Suppressor macrophage treated with lipopolysaccharide for 1 hour (primary cell): Measurements from ENCODE around the gene NMRAL1.

Source experiments
- DNase-seq, 3 donors: peaks; one replicate each; pipeline ENCODE4 v3.0.0-alpha.2; 2020 to 2022

Gene NMRAL1

GRCh38 chr16:4501071-4501478 is 26.6 kb upstream of the NMRAL1 start:
- DNase-seq, result peak in 2 of 3 donors; percentile 23 to 37

GRCh38 chr16:4500272-4500671 is 25.8 kb upstream of the NMRAL1 start:
- DNase-seq, result peak; percentile 53 to 67 (median 64)

- no peak for DNase-seq
Observed at GRCh38 chr16:4499196-4499555, 24.8 kb upstream of the NMRAL1 start.

GRCh38 chr16:4498546-4499195 is 24.2 kb upstream of the NMRAL1 start:
- no peak for DNase-seq

DNA sequence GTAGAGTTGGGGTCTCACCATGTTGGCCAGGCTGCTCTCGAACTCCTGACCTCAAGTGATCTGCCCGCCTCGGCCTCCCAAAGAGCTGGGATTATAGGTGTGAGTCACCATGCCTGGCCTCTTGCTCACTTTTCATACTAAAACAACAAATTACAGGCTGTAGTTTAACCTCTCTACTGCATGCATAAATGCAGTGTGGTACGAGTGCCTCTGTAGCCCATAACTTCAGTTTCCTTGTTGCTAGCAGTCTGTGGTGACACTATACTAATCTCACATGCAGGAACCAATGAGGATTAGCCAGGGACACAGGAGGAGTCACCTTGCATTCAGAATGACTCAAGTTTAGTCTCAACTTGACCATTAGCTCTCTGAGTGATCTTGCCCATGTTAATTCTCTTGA is 21.9 kb upstream of the NMRAL1 start:
- no peak for DNase-seq

DNA sequence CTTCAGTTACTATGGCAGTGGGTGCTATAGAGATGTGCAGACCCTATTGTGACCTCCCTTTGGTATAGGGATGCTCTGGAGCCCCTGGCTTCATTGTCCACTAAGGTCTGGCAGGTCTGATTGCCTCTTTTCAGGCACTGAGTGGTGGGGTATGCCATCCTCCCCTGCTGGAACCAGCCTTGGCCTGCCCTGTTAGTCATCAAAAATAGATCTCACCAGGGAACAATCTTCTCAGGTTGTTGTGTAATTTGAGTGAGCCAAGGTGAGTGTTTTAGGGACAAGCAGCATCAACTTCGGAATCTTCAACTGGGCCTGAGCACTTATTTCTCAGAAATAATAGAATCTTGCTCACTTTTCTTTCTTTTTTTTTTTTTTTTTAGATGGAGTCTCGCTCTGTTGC is 21.3 kb upstream of the NMRAL1 start:
- DNase-seq, result no peak

DNA sequence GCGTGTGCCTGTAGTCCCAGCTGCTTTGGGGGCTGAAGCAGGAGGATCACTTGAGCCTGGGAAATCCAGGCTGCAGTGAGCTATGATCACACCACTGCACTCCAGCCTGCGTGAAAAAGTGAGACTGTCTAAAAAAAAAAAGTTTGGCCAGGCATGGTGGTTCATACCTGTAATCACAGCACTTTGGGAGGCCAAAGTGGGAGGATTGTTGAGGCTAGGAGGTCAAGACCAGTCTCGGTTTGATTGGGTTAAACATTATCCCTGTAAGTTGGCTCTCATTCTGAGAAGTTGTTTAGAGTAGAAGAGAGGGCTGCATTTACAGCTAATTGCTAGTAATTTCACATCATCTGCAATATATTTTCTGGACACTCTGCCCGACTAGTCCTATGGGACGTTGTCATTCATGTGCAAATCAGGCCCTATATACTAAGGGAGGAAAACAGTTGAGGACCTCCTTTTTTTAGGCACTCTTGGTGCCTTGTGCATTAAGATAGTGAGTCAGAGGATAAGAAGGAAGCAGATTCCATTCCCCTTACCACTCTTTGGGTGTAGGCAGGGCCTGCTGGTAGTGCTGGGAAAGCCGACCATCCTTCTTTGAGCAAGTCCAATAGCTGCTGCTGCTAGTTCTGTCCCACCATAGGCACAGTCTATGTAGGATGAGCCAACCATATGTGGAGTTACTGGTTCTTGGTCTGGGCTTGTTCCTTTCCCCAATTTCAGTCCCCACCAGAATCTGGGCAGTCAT is 20.5 kb upstream of the NMRAL1 start:
- DNase-seq, result no peak

DNA sequence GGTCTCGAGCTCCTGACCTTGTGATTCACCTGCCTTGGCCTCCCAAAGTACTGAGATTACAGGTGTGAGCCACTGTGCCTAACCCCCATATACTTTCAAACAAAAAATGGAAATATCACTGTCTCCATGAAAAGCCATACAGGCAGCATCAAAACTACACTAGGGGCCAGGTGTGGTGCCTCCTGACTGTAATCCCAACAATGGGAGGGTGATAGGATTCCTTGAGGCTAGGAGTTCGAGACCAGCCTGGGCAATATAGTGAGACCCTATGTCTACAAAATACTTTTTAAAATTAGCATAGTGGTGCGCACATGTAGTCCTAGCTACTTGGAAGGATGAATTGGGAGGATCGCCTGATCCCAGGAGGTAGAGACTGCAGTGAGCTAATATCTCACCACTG is 17.5 kb upstream of the NMRAL1 start:
- no peak for DNase-seq

DNA sequence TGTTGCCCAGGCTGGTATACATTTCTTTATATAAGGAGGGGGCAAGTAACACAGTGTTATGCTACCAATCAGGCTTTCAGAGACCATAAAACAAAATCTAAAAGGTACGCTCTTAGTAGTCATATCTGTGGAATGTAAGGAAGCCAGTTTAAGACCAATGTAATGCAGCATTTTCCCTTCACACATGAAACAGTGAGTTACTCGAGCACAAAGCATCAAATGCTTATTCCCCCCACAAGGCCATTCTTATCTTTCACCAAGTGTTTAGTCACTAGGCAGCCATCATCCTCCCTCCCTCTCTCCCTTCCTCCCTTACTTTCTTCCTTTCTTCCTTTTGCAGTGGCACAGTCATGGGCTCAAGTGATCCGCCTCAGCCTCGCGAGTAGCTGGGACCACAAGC is 14.6 kb upstream of the NMRAL1 start:
- DNase-seq, result no peak

GRCh38 chr16:4488499-4488967 is 14.1 kb upstream of the NMRAL1 start:
- DNase-seq, result no peak

- DNase-seq, result peak in 1 of 3 donors; percentile 26
Observed at GRCh38 chr16:4487955-4488498, 13.6 kb upstream of the NMRAL1 start.

DNA sequence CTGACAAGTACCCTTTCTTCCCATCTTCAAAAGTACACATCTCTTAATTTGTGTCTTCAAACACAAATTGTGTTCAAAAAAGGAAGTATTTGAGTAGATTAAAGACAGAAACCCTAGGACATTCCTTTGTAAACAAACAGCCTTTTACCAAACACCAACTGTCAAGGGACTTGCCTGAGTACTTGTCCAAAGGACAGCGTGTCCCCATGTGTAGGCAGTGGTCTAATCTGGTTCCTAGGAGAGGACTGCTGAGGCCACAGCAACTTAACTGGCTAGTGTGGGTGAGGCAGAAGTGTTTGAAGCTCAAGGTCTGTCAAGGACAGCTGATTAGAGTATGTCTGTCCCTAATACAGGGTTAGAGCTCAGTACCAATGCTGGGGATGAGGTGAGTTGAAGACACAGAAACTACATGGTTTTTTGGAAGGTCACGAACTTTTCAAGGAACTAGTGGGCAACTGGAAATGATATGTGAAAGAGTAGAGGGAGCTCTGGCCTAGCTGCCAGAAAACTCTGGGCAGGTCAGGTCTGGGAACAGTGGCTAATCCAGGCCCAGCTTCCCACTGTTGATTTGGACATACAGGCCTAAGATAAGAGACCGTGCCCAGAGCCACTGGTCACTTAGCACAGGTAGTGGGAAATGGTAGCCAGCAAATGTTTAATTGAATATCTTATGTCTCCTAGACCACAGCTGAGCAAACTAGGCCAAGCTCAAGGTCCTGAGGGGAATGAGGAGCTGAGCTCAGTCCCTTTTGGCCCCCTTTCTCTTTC is 11.9 kb upstream of the NMRAL1 start:
- DNase-seq, result no peak

DNA sequence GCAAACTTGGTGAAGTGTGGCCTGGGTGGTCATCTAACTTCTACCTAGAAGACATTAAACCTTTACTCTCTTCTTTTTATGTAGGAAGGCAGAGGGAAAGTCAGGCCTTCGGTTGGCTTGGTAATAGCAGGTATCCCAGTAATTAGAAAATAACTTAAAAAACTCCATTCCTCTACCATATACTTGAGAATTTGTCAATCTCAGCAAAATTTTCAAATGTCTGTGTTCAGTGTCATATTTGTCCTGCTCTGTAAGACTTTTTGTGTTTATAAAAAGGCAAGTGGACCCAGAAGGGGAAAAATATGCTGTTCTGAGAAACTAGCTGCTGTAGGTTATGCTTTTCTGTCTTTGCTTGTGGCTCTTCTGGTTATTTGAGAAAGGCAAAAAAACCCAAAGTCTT is 7.5 kb upstream of the NMRAL1 start:
- DNase-seq, result no peak

- DNase-seq, result no peak
Observed at GRCh38 chr16:4481526-4481925, 7.1 kb upstream of the NMRAL1 start.

GRCh38 chr16:4477966-4478365 is 3.5 kb upstream of the NMRAL1 start:
- DNase-seq, result peak; percentile 68 to 87 (median 84)

- peak; percentile 94 to 97 (median 97) for DNase-seq
Observed at GRCh38 chr16:4475880-4476788, 1.7 kb upstream of the NMRAL1 start, which contains the start of gene HMOX2. Gene HMOX2 (plus strand): TSS chr16:4476398. CDS start chr16:4505525, 29,127 bp downstream.

DNA sequence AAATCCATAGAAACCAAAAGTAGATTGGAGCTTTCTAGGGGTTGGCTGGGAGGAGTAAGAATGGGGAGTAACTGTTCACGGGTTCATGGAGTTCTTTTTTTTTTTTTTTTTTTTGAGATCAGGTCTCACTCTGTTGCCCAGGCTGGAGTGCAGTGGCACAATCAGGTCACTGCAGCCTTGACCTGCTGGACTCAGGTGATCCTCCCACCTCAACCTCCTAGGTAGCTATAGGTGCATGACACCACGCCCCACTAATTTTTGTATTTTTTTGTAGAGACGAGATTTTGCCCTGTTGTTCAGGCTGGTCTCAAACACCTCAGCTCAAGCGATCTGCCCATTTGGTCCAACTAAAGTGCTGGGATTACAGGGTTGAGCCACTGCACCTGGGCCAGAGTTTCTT is 1.5 kb downstream of the NMRAL1 start:
- DNase-seq, result no peak

DNA sequence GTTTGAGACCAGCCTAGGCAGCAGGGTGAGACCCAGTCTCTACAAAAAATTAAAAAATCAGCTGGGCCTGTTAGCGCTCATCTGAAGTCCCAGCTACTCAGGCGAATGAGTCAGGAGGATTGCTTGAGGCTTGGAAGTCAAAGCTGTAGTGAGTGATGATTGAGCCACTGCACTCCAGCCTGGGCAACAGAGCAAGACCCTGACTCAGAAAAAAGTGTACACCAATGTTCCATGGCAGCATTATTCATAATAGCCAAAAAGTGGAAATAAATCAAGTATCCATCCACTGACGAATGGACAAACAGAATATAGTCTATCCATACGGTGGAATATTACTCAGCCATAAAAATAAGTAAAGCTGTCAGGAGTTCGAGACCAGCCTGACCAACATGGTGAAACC is 2.6 kb downstream of the NMRAL1 start:
- no peak for DNase-seq

- no peak for DNase-seq
Observed at GRCh38 chr16:4468972-4469371, 5.5 kb downstream of the NMRAL1 start.

GRCh38 chr16:4467916-4468315 is 6.5 kb downstream of the NMRAL1 start:
- no peak for DNase-seq

DNA sequence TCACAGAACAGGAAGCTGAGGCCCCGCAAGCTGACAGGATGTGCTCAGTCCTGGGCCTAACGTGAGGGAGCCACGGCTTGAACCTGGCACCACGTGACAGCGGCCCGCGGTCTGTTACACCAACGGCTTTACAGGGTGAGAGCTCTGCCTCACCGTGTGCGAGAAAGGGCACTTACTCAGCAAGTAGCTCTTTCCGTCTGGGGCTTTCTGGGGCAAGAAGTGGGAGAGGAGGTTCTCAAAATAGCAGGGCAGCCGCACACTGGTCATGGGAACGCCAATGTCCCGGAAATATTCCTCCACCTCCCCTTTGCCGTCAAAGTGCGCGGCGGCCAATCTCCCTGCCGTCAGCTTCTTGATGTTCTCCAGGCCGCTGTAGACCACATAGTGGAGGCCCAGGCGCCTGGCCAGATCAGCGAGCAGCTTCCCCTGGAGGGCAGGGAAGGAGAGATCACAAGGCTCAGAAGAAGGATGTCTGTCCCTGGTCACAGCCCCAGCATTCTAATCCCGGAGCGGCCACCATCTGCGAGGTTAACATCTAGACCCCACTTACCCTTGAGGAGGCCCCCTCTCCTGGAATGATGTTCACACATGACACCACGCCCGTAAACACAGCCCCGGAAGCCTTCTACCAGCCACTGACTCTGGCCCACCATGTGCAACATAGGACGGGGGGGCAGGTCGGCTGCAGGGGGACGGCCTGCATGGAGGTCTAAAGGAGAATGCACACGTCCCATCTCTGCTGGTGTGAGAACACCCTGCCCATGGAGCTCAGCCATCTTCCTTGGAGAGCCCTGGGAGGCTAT is 8.2 kb downstream of the NMRAL1 start:
- no peak for DNase-seq
